MM.1S (cell line): ENCODE results near the gene NAALADL2.
"Not testable (repeated sequence)": the region's sequence is repeated elsewhere in the genome, so short reads cannot be mapped to it uniquely, and the experiment has no call there.

Experiments
- DNase-seq: peaks from one replicate; pipeline ENCODE4 v3.0.0-alpha.2; 2015
- H2AFZ ChIP-seq: fragments of 300-600 bp; sonication (generic); 2 replicates; pipeline ENCODE4 v1.6.0; 2016; ENCODE audit warnings: antibody characterized with exemption, low read length
- H3F3A ChIP-seq: fragments of 300-600 bp; sonication (generic); 2 replicates; pipeline ENCODE4 v1.6.1; 2016; ENCODE audit warnings: mild to moderate bottlenecking, antibody characterized with exemption, low read length, moderate library complexity, mixed read lengths; ENCODE audit not compliant: insufficient read depth
- H3K27ac ChIP-seq: fragments of 300-600 bp; sonication (generic); 2 replicates; pipeline ENCODE4 v1.5.1; 2016; ENCODE audit warnings: mild to moderate bottlenecking, low read length
- H3K27me3 ChIP-seq: fragments of 300-600 bp; sonication (generic); replicated peaks from 2 replicates; pipeline ENCODE4 v1.6.0; 2016; ENCODE audit warnings: low read length; ENCODE audit not compliant: insufficient read depth
- H3K36me3 ChIP-seq: fragments of 300-600 bp; sonication (generic); replicated peaks from 2 replicates; pipeline ENCODE4 v1.6.1; 2016; ENCODE audit warnings: mild to moderate bottlenecking, low read length, mixed read lengths; ENCODE audit not compliant: insufficient read depth
- H3K4me1 ChIP-seq: fragments of 300-600 bp; sonication (generic); 2 replicates; pipeline ENCODE4 v1.6.1; 2016; ENCODE audit warnings: low read length, mixed read lengths
- H3K4me2 ChIP-seq: fragments of 300-600 bp; sonication (generic); 2 replicates; pipeline ENCODE4 v1.6.0; 2016; ENCODE audit warnings: low read depth, low read length
- H3K4me3 ChIP-seq: fragments of 300-600 bp; sonication (generic); 2 replicates; pipeline ENCODE4 v1.5.1; 2016; ENCODE audit warnings: low read length, mixed read lengths
- H3K79me2 ChIP-seq: fragments of 300-600 bp; sonication (generic); 2 replicates; pipeline ENCODE4 v1.6.1; 2016; ENCODE audit warnings: mixed run types, low read length, mixed read lengths
- H3K9ac ChIP-seq: fragments of 300-600 bp; sonication (generic); 2 replicates; pipeline ENCODE4 v1.6.1; 2016; ENCODE audit warnings: low read length, mixed read lengths
- H3K9me2 ChIP-seq: fragments of 300-600 bp; sonication (generic); replicated peaks from 2 replicates; pipeline ENCODE4 v1.6.1; 2016; ENCODE audit warnings: mild to moderate bottlenecking, low read length, mixed read lengths; ENCODE audit not compliant: insufficient read depth
- H3K9me3 ChIP-seq: fragments of 300-600 bp; sonication (generic); replicated peaks from 2 replicates; pipeline ENCODE4 v1.6.1; 2016; ENCODE audit warnings: mild to moderate bottlenecking, low read length, mixed read lengths; ENCODE audit not compliant: insufficient read depth
- H4K20me1 ChIP-seq: fragments of 300-600 bp; sonication (generic); 2 replicates; pipeline ENCODE4 v1.6.1; 2016; ENCODE audit warnings: mild to moderate bottlenecking, low read length, moderate library complexity, mixed read lengths; ENCODE audit not compliant: insufficient read depth
- EZH2 ChIP-seq: fragments of 300-600 bp; sonication (generic); optimal IDR thresholded peaks from 2 replicates; pipeline ENCODE3; 2017; ENCODE audit warnings: low read depth, mild to moderate bottlenecking, antibody characterized with exemption, low read length, mixed read lengths
- EZH2phosphoT487 ChIP-seq: fragments of 300-600 bp; sonication (generic); IDR thresholded peaks from 2 replicates; pipeline ENCODE4 v1.6.1; 2018; ENCODE audit warnings: antibody characterized with exemption, low read length
- TF ChIP-seq, protein P1 (sequence below): fragments of 300-600 bp; sonication (generic); IDR thresholded peaks from 2 replicates; pipeline ENCODE4 v1.5.1; 2016; ENCODE audit warnings: antibody characterized with exemption, low read length, mixed read lengths

The NAALADL2 gene

DNA sequence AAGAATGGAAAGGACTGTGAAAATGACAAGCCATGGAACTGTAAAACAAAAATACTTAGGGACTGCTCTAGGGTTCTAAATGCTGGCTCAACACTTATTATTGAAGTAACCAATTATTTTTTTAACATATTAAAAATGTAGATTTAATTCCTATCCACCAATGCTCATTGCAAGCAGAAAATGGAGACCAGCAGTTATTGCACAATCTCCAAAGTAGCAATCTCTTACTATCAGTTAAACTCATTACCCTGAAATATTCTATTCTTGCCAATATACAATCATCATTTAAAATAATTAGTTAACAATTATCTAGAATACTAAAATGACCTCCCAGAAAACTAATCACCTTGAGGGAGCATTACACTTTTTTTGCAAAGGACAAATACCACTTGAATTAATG lies 499.8 kb downstream of the NAALADL2 start:
- H3K36me3 ChIP-seq, result no peaks in the 10 kb centered on the region
- DNase-seq, result no peak
- no peak overlapping the region for H3K4me2 ChIP-seq
- peaks cover under 1% of the 10 kb centered on the region; the same call in 1 of the 2 replicates for H3K4me1 ChIP-seq
- no peak overlapping the region for H3K4me3 ChIP-seq
- TF ChIP-seq, protein P1, sequence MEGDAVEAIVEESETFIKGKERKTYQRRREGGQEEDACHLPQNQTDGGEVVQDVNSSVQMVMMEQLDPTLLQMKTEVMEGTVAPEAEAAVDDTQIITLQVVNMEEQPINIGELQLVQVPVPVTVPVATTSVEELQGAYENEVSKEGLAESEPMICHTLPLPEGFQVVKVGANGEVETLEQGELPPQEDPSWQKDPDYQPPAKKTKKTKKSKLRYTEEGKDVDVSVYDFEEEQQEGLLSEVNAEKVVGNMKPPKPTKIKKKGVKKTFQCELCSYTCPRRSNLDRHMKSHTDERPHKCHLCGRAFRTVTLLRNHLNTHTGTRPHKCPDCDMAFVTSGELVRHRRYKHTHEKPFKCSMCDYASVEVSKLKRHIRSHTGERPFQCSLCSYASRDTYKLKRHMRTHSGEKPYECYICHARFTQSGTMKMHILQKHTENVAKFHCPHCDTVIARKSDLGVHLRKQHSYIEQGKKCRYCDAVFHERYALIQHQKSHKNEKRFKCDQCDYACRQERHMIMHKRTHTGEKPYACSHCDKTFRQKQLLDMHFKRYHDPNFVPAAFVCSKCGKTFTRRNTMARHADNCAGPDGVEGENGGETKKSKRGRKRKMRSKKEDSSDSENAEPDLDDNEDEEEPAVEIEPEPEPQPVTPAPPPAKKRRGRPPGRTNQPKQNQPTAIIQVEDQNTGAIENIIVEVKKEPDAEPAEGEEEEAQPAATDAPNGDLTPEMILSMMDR, result no peak
- TF ChIP-seq EZH2phosphoT487, result no peak
- TF ChIP-seq EZH2, result no peak
- no peaks in the 10 kb centered on the region for H3K27me3 ChIP-seq
- no peaks in the 10 kb centered on the region for H3F3A ChIP-seq
- H3K27ac ChIP-seq, result no peak overlapping the region
- no peaks in the 10 kb centered on the region for H3K9me2 ChIP-seq
- H3K79me2 ChIP-seq, result no peaks in the 10 kb centered on the region
- no peaks in the 10 kb centered on the region for H3K9me3 ChIP-seq
- H2AFZ ChIP-seq, result no peak overlapping the region
- no peak overlapping the region for H3K9ac ChIP-seq
- H4K20me1 ChIP-seq, result no peaks in the 10 kb centered on the region

DNA sequence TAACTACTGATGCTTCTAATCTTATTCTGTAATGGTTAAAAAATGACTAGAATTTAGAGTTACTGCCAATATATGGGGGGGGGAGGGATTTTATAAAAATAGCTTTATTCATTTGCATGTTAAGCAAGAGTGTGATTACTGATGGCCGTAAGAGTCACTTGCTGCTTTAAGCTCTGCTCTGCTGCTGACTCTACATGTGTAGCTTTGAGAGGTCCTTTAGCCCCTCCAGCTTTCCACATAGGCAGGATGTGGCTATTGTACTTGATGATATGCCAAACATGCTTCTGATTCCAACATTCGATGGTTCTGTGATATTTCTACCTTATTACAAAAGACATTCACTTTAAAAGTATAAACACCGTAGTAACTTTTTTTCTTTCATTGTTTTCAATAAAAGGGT lies 511.3 kb downstream of the NAALADL2 start:
- H3K36me3 ChIP-seq, H3K9me3 ChIP-seq, H3K4me2 ChIP-seq, H2AFZ ChIP-seq, H3K4me1 ChIP-seq, H3K27ac ChIP-seq, DNase-seq, H3K27me3 ChIP-seq, H3F3A ChIP-seq, H3K9ac ChIP-seq, H3K9me2 ChIP-seq, H3K4me3 ChIP-seq, H4K20me1 ChIP-seq, H3K79me2 ChIP-seq: not testable (repeated sequence)

DNA sequence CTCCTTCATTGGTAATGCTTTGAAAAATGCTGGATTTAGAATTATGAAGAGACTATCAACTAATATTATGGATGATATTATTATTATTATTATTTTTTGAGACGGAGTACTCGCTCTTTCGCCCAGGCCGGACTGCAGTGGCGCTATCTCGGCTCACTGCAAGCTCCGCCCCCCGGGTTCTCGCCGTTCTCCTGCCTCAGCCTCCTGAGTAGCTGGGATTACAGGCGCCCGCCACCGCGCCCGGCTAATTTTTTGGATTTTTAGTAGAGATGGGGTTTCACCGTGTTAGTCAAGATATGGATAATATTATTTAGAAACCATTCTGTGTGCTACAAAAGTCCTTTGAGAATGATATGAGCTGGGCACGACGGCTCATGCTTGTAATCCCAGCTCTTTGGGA lies 512.1 kb downstream of the NAALADL2 start:
- not testable (repeated sequence) for H3K4me3 ChIP-seq, H4K20me1 ChIP-seq, H3K4me2 ChIP-seq, H3F3A ChIP-seq, H3K4me1 ChIP-seq, H3K27me3 ChIP-seq, H3K36me3 ChIP-seq, H2AFZ ChIP-seq, H3K9me3 ChIP-seq, H3K27ac ChIP-seq, H3K79me2 ChIP-seq, H3K9me2 ChIP-seq, DNase-seq, H3K9ac ChIP-seq

DNA sequence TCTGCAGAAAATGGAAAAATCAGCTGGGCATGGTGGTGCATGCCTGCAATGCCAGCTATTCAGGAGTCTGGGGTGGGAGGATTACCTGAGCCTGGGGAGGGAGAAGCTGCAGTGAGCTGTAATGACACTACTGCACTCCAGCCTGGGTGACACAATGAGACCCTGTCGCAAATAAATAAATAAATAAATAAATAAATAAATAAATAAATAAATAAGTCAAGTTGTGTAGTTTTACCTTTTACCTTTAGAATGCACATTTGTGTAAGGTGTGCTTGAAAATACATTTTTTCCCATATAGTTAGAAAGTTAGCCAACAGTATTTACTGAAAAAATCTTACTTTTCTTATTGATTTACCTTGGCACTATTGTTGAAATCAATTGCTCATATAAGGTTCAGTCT lies 515.6 kb downstream of the NAALADL2 start:
- Histone ChIP-seq H2AFZ (no peak overlapping the region), H3K79me2 (no peaks in the 10 kb centered on the region), H3K9me3 (no peaks in the 10 kb centered on the region), H3K27ac (no peak overlapping the region), H4K20me1 (no peaks in the 10 kb centered on the region), H3K4me3 (no peak overlapping the region), H3F3A (no peaks in the 10 kb centered on the region), H3K4me1 (peaks cover 13% of the 10 kb centered on the region), H3K9me2 (no peaks in the 10 kb centered on the region), H3K27me3 (no peaks in the 10 kb centered on the region), H3K36me3 (no peaks in the 10 kb centered on the region), H3K4me2 (no peak overlapping the region), H3K9ac (no peak overlapping the region)
- DNase-seq, result no peak
- TF ChIP-seq, protein P1, result no peak
- TF ChIP-seq EZH2, result no peak
- TF ChIP-seq EZH2phosphoT487, result no peak
